Measurements from ENCODE around the gene CCDC12. TPM values are rescaled to one million over a fixed set of nuclear protein-coding genes. Genes with fewer than 3 reads are reported as not detected.

Gene CCDC12
- total and polyA plus RNA-seq, 2 of the 13 experiments (the other 11 are each of a cell fraction or from before 2014, with no cell fraction given), result 30.1 to 49.5 TPM

- in situ Hi-C loops (cut with HindIII; ENCODE audit: extremely low pct_ligation_motif_present, low pct_unique_long_range_greater_than_20kb) (no loop called here), intact Hi-C loops (cut with micrococcal nuclease; ENCODE audit: unreplicated experiment) (no loop called here)
- Histone ChIP-seq H3K27me3 (ENCODE audit: control insufficient read depth in 1 of 2, insufficient read depth in 2 of 2, low read length in 2 of 2) (no peaks in the 10 kb centered on the region), H3K9ac (ENCODE audit: insufficient read depth, low read depth, low read length) (no peak overlapping the region), H3K36me3 (replicated peaks in 1 of 2; ENCODE audit: control insufficient read depth in 1 of 2, insufficient read depth in 2 of 2, low read length in 2 of 2) (no peaks in the 10 kb centered on the region), H3K4me1 (ENCODE audit: insufficient read depth, low read length) (peaks cover 13% of the 10 kb centered on the region), H3K4me3 (replicated peaks in 1 of 3; ENCODE audit: insufficient read depth in 1 of 3, low read depth in 2 of 3, low read length in 3 of 3) (no peak overlapping the region), H3K4me2 (ENCODE audit: low read depth, low read length) (no peak overlapping the region), H3K27ac (ENCODE audit: extremely low read length, insufficient read depth, low read length) (no peak overlapping the region), H3K79me2 (ENCODE audit: insufficient read depth, low read length) (no peaks in the 10 kb centered on the region), H3K9me3 (ENCODE audit: low read length) (no peaks in the 10 kb centered on the region), H2AFZ (ENCODE audit: low read length) (no peak overlapping the region), H4K20me1 (ENCODE audit: insufficient read depth, low read length) (no peaks in the 10 kb centered on the region)
- DNase-seq (ENCODE audit: low spot score) (no peak), FAIRE-seq (no peak), ATAC-seq (peak; percentile 19; the same call in 2 of the 3 replicates)
- CTCF ChIA-PET (ENCODE audit: low intra/inter-chr PET ratio, low total read pairs), result no interaction called here
- WGBS (ENCODE audit: low lambda C conversion rate), result 96% methylated on average over 7 of the region's 9 CpGs
- TF ChIP-seq, protein P1, sequence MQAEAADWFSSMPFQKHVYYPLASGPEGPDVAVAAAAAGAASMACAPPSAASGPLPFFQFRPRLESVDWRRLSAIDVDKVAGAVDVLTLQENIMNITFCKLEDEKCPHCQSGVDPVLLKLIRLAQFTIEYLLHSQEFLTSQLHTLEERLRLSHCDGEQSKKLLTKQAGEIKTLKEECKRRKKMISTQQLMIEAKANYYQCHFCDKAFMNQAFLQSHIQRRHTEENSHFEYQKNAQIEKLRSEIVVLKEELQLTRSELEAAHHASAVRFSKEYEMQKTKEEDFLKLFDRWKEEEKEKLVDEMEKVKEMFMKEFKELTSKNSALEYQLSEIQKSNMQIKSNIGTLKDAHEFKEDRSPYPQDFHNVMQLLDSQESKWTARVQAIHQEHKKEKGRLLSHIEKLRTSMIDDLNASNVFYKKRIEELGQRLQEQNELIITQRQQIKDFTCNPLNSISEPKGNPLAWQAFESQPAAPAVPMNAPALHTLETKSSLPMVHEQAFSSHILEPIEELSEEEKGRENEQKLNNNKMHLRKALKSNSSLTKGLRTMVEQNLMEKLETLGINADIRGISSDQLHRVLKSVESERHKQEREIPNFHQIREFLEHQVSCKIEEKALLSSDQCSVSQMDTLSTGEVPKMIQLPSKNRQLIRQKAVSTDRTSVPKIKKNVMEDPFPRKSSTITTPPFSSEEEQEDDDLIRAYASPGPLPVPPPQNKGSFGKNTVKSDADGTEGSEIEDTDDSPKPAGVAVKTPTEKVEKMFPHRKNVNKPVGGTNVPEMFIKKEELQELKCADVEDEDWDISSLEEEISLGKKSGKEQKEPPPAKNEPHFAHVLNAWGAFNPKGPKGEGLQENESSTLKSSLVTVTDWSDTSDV (CRISPR knock-in tag; IDR thresholded peaks at IDR 0.05), result no peak
- no peak for TF ChIP-seq ZNF180 (CRISPR knock-in tag; IDR thresholded peaks at IDR 0.05; ENCODE audit: borderline replicate concordance, low read depth)
- no peak for TF ChIP-seq ZNF460 (CRISPR knock-in tag; IDR thresholded peaks at IDR 0.05; ENCODE audit: borderline replicate concordance)
- no peak for TF ChIP-seq KLF6 (CRISPR knock-in tag; IDR thresholded peaks at IDR 0.05)
- TF ChIP-seq ELF3 (CRISPR knock-in tag; IDR thresholded peaks at IDR 0.05), result no peak
- no peak for TF ChIP-seq REL (CRISPR knock-in tag; conservative IDR thresholded peaks at IDR 0.05)
- TF ChIP-seq FOXA3 (CRISPR knock-in tag; IDR thresholded peaks at IDR 0.05), result no peak
- no peak for TF ChIP-seq TCF12 (IDR thresholded peaks at IDR 0.05)
- TF ChIP-seq TCF12 (CRISPR knock-in tag; IDR thresholded peaks at IDR 0.05), result no peak
- no peak for TF ChIP-seq AKAP8 (CRISPR knock-in tag; IDR thresholded peaks at IDR 0.05)
- TF ChIP-seq ZFAT (CRISPR knock-in tag; conservative IDR thresholded peaks at IDR 0.05), result no peak
- TF ChIP-seq, protein P2, sequence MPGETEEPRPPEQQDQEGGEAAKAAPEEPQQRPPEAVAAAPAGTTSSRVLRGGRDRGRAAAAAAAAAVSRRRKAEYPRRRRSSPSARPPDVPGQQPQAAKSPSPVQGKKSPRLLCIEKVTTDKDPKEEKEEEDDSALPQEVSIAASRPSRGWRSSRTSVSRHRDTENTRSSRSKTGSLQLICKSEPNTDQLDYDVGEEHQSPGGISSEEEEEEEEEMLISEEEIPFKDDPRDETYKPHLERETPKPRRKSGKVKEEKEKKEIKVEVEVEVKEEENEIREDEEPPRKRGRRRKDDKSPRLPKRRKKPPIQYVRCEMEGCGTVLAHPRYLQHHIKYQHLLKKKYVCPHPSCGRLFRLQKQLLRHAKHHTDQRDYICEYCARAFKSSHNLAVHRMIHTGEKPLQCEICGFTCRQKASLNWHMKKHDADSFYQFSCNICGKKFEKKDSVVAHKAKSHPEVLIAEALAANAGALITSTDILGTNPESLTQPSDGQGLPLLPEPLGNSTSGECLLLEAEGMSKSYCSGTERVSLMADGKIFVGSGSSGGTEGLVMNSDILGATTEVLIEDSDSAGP (CRISPR knock-in tag; IDR thresholded peaks at IDR 0.05; ENCODE audit: borderline replicate concordance), result no peak
- no peak for TF ChIP-seq E2F5 (CRISPR knock-in tag; conservative IDR thresholded peaks at IDR 0.05)
- POLR2A ChIA-PET, result interaction anchor here (1.6 kb wide), 1 partner anchor 10 kb away, joined by 6 read pairs; the partner anchor contains the start of gene CCDC12
- no TSS peak for BruUV-seq (replicated peaks)
Observed at GRCh38 chr3:46987319-46987742, 10.8 kb upstream of the CCDC12 start.
